ENCODE measurements around the gene UTP4.
"Not testable (repeated sequence)": the region's sequence is repeated elsewhere in the genome, so short reads cannot be mapped to it uniquely, and the experiment has no call there.

The UTP4 gene

GRCh38 chr16:69131167-69131838, 1.1 kb upstream of the UTP4 start:
- H3K4me3 ChIP-seq (replicated peaks; ENCODE audit: low read depth, low read length), result peak overlapping the region; percentile 99
- no peak for DNase-seq (ENCODE audit: low read depth)
- TF ChIP-seq CTCF (IDR thresholded peaks at IDR 0.05; ENCODE audit: low read length, missing control alignments), result no peak

- H3K4me3 ChIP-seq (replicated peaks; ENCODE audit: low read depth, low read length), result peak overlapping the region; percentile 99
- no peak for TF ChIP-seq CTCF (IDR thresholded peaks at IDR 0.05; ENCODE audit: low read length, missing control alignments)
- peak; percentile 87 for DNase-seq (ENCODE audit: low read depth)
Observed at GRCh38 chr16:69131839-69132423, 518 bp upstream of the UTP4 start.

- peak overlapping the region; percentile 99 for H3K4me3 ChIP-seq (replicated peaks; ENCODE audit: low read depth, low read length)
- no peak for TF ChIP-seq CTCF (IDR thresholded peaks at IDR 0.05; ENCODE audit: low read length, missing control alignments)
- no peak for DNase-seq (ENCODE audit: low read depth)
Observed at GRCh38 chr16:69133373-69133954, 1.0 kb downstream of the UTP4 start.

- no peak for TF ChIP-seq CTCF (IDR thresholded peaks at IDR 0.05; ENCODE audit: low read length, missing control alignments)
- no peak for DNase-seq (ENCODE audit: low read depth)
- H3K4me3 ChIP-seq (replicated peaks; ENCODE audit: low read depth, low read length), result no peak overlapping the region
Observed at GRCh38 chr16:69138608-69139007, 6.2 kb downstream of the UTP4 start.

GRCh38 chr16:69139464-69139863, 7.0 kb downstream of the UTP4 start:
- H3K4me3 ChIP-seq (replicated peaks; ENCODE audit: low read depth, low read length); DNase-seq (ENCODE audit: low read depth): not testable (repeated sequence)

GRCh38 chr16:69141014-69141413, 8.6 kb downstream of the UTP4 start:
- TF ChIP-seq CTCF (IDR thresholded peaks at IDR 0.05; ENCODE audit: low read length, missing control alignments), result no peak
- H3K4me3 ChIP-seq (replicated peaks; ENCODE audit: low read depth, low read length), result no peak overlapping the region
- DNase-seq (ENCODE audit: low read depth), result no peak

GRCh38 chr16:69141936-69142335, 9.5 kb downstream of the UTP4 start:
- TF ChIP-seq CTCF (IDR thresholded peaks at IDR 0.05; ENCODE audit: low read length, missing control alignments), result no peak
- H3K4me3 ChIP-seq (replicated peaks; ENCODE audit: low read depth, low read length), result no peak overlapping the region
- DNase-seq (ENCODE audit: low read depth), result no peak
